HCT116 (cell line): ENCODE data around the gene KCNAB2. TPM values are rescaled to one million over a fixed set of nuclear protein-coding genes. Genes with fewer than 3 reads are reported as not detected.

Experiments
- ATAC-seq: fragments of 200-7000 bp; cut with Tn5 transposase; 2 replicates; pipeline ENCODE4 v1.9.1; 2020; ENCODE audit warnings: mild to moderate bottlenecking, moderate library complexity
- BruUV-seq: library from RNA; stranded (reverse); fragments of 400-500 nt; replicated peaks from 2 replicates; lab custom pipeline; 2021; lab: Mats Ljungman, UMichigan
- CTCF ChIA-PET: fragments of 300-600 bp; sonication (Branson Sonifier 250); formaldehyde crosslinking; loops from one replicate; lab custom pipeline; 2021; ENCODE audit warnings: antibody characterized with exemption; lab: Charles Lee
- POLR2A ChIA-PET: fragments of 300-600, 350-600 bp; sonication (Branson Sonifier 250); formaldehyde crosslinking; loops from one replicate; lab custom pipeline; 2021; ENCODE audit warnings: antibody characterized with exemption; lab: Charles Lee
- RAD21 ChIA-PET, 2 experiments: fragments of 300-600 bp; sonication (Branson Sonifier 250); formaldehyde crosslinking; loops; one replicate each; lab custom pipeline; 2023; ENCODE audit warnings: low total read pairs in 2 of 2; ENCODE audit not compliant: uncharacterized antibody in 2 of 2, unreplicated experiment in 2 of 2, low non-redundant PET in 1 of 2; lab: Charles Lee
- DNase-seq: peaks from one replicate; pipeline ENCODE4 v3.0.0-alpha.2; 2010; ENCODE audit warnings: low read depth, low spot score
- H2AFZ ChIP-seq: fragments of 200-600 bp; shearing (Covaris generic), sonication (generic); 2 replicates; pipeline ENCODE4 v1.6.1; 2017; ENCODE audit warnings: low read depth, mixed run types, mixed read lengths, antibody characterized with exemption, low read length; ENCODE audit not compliant: poor library complexity, severe bottlenecking
- H3K27ac ChIP-seq: 2 replicates; pipeline ENCODE4 v1.5.1; 2012; ENCODE audit warnings: low read depth, low read length
- H3K27me3 ChIP-seq: fragments of 200-600 bp; sonication (generic); 2 replicates; pipeline ENCODE4 v1.6.1; 2016; ENCODE audit warnings: mixed run types, low read length, mixed read lengths; ENCODE audit not compliant: insufficient read depth
- H3K36me3 ChIP-seq, 2 experiments: fragments of 200-500 bp in 1 of 2; fragments of 200-600 bp in 1 of 2; sonication (Bioruptor generic) in 1 of 2; sonication (generic) in 1 of 2; 2 replicates each; pipeline versions ENCODE4 v1.5.1 to v1.6.1; 2014 to 2016; ENCODE audit warnings: low read length in 2 of 2, inconsistent platforms in 1 of 2, mixed read lengths in 1 of 2, mixed run types in 1 of 2; ENCODE audit not compliant: insufficient read depth in 2 of 2, control insufficient read depth in 1 of 2
- H3K4me1 ChIP-seq, 2 experiments: fragments of 200-600 bp in 1 of 2; sonication (generic) in 1 of 2; 2 replicates each; pipeline versions ENCODE4 v1.5.1 to v1.6.1; 2012 to 2017; ENCODE audit warnings: low read length in 2 of 2, inconsistent platforms in 1 of 2, mild to moderate bottlenecking in 1 of 2, mixed read lengths in 1 of 2, mixed run types in 1 of 2, moderate library complexity in 1 of 2; ENCODE audit not compliant: insufficient read depth in 2 of 2, control insufficient read depth in 1 of 2
- H3K4me2 ChIP-seq: fragments of 200-600 bp; sonication (generic); 2 replicates; pipeline ENCODE4 v1.6.1; 2017; ENCODE audit warnings: mixed run types, low read length, mixed read lengths
- H3K4me3 ChIP-seq, 2 experiments: fragments of 200-600 bp in 1 of 2; sonication (generic) in 1 of 2; replicated peaks in 1 of 2; 2 replicates each; pipeline ENCODE4 v1.5.1; 2011 to 2016; ENCODE audit warnings: low read length in 2 of 2, control low read depth in 1 of 2, low read depth in 1 of 2, mild to moderate bottlenecking in 1 of 2, mixed read lengths in 1 of 2, mixed run types in 1 of 2
- H3K79me2 ChIP-seq: fragments of 200-600 bp; sonication (generic); 2 replicates; pipeline ENCODE4 v1.6.1; 2017; ENCODE audit warnings: mild to moderate bottlenecking, mixed run types, low read length, moderate library complexity, mixed read lengths; ENCODE audit not compliant: insufficient read depth
- H3K9ac ChIP-seq: fragments of 200-600 bp; sonication (generic); 2 replicates; pipeline ENCODE4 v1.6.1; 2016; ENCODE audit warnings: low read length, mixed read lengths
- H3K9me2 ChIP-seq: fragments of 200-600 bp; sonication (generic), shearing (Covaris generic); 2 replicates; pipeline ENCODE4 v1.6.1; 2017; ENCODE audit warnings: mixed run types, mild to moderate bottlenecking, moderate library complexity; ENCODE audit not compliant: insufficient read depth
- H3K9me3 ChIP-seq, 2 experiments: fragments of 200-500 bp in 1 of 2; fragments of 200-600 bp in 1 of 2; sonication (Bioruptor generic) in 1 of 2; sonication (generic) in 1 of 2; 2 replicates each; pipeline ENCODE4 v1.6.1; 2014 to 2017; ENCODE audit warnings: low read length in 2 of 2, mixed read lengths in 2 of 2, inconsistent platforms in 1 of 2, low read depth in 1 of 2, mild to moderate bottlenecking in 1 of 2, mixed run types in 1 of 2, moderate library complexity in 1 of 2; ENCODE audit not compliant: control insufficient read depth in 1 of 2, insufficient read depth in 1 of 2
- H4K20me1 ChIP-seq: fragments of 200-600 bp; sonication (generic), shearing (Covaris generic); 2 replicates; pipeline ENCODE4 v1.6.1; 2017; ENCODE audit warnings: mixed run types, mild to moderate bottlenecking, moderate library complexity; ENCODE audit not compliant: insufficient read depth
- ATF3 ChIP-seq: IDR thresholded peaks from 2 replicates; pipeline ENCODE4 v1.6.1; 2012
- CBX3 ChIP-seq: IDR thresholded peaks from 2 replicates; pipeline ENCODE4 v1.6.1; 2012; ENCODE audit warnings: low read depth
- CEBPB ChIP-seq: IDR thresholded peaks from 2 replicates; pipeline ENCODE4 v1.6.1; 2012; ENCODE audit warnings: low read depth
- CTCF ChIP-seq, 3 experiments: fragments of 200-600 bp in 1 of 3; sonication (generic) in 1 of 3; IDR thresholded peaks in 2 of 3; conservative IDR thresholded peaks in 1 of 3; 2 replicates each; pipeline ENCODE4 v1.5.1; 2012 to 2017; ENCODE audit warnings: low read depth in 2 of 3, low read length in 2 of 3, antibody characterized with exemption in 1 of 3, borderline replicate concordance in 1 of 3, control low read depth in 1 of 3, mild to moderate bottlenecking in 1 of 3, mixed read lengths in 1 of 3, mixed run types in 1 of 3, moderate library complexity in 1 of 3; ENCODE audit not compliant: insufficient read depth in 1 of 3
- EGR1 ChIP-seq: IDR thresholded peaks from 2 replicates; pipeline ENCODE4 v1.6.1; 2012; ENCODE audit warnings: low read depth
- ELF1 ChIP-seq: IDR thresholded peaks from 2 replicates; pipeline ENCODE4 v1.6.1; 2012; ENCODE audit warnings: low read depth, borderline replicate concordance
- EZH2 ChIP-seq: fragments of 200-600 bp; sonication (generic); IDR thresholded peaks from 2 replicates; pipeline ENCODE4 v1.6.1; 2017; ENCODE audit warnings: antibody characterized with exemption, mixed run types
- FOSL1 ChIP-seq: IDR thresholded peaks from 2 replicates; pipeline ENCODE4 v1.6.1; 2012; ENCODE audit warnings: low read depth
- JUND ChIP-seq: IDR thresholded peaks from 2 replicates; pipeline ENCODE4 v1.6.1; 2012
- MAX ChIP-seq: IDR thresholded peaks from 2 replicates; pipeline ENCODE4 v1.6.1; 2012
- POLR2A ChIP-seq: IDR thresholded peaks from 2 replicates; pipeline ENCODE4 v1.7.0; 2011; ENCODE audit warnings: borderline replicate concordance; ENCODE audit not compliant: insufficient read depth, insufficient read length; ENCODE audit errors: extremely low read depth
- POLR2AphosphoS5 ChIP-seq: IDR thresholded peaks from 2 replicates; pipeline ENCODE4 v1.6.1; 2011; ENCODE audit warnings: mild to moderate bottlenecking, low read depth, low read length, moderate library complexity
- RAD21 ChIP-seq: IDR thresholded peaks from 2 replicates; pipeline ENCODE4 v1.6.1; 2012; ENCODE audit warnings: low read depth, mild to moderate bottlenecking
- SIN3A ChIP-seq: IDR thresholded peaks from 2 replicates; pipeline ENCODE4 v1.6.1; 2012; ENCODE audit warnings: low read depth
- SP1 ChIP-seq: IDR thresholded peaks from 2 replicates; pipeline ENCODE4 v1.6.1; 2012; ENCODE audit warnings: low read depth
- SRF ChIP-seq: IDR thresholded peaks from 2 replicates; pipeline ENCODE4 v1.6.1; 2012; ENCODE audit warnings: low read depth
- TCF7L2 ChIP-seq: IDR thresholded peaks from 2 replicates; pipeline ENCODE4 v1.7.0; 2011; ENCODE audit warnings: borderline replicate concordance, inconsistent platforms; ENCODE audit not compliant: insufficient read depth, insufficient read length; ENCODE audit errors: extremely low read depth
- ZBTB33 ChIP-seq: IDR thresholded peaks from 2 replicates; pipeline ENCODE4 v1.6.1; 2011; ENCODE audit warnings: mild to moderate bottlenecking, low read length, moderate library complexity; ENCODE audit not compliant: insufficient replicate concordance; ENCODE audit errors: extremely low read depth
- ZFX ChIP-seq: fragments of 450-650 bp; IDR thresholded peaks from 2 replicates; pipeline ENCODE4 v1.6.1; 2017
- ZNF274 ChIP-seq: fragments of 200-500 bp; sonication (Bioruptor generic); IDR thresholded peaks from 2 replicates; pipeline ENCODE4 v1.6.1; 2014; ENCODE audit warnings: mild to moderate bottlenecking, low read depth, low read length, inconsistent platforms
- intact Hi-C: fragments of 100-400 bp; cut with micrococcal nuclease; formaldehyde crosslinking; loops from 2 replicates; pipeline ENCODE4 v1.10.0; 2022
- total RNA-seq: library from RNA; stranded (reverse); gene quantifications from one replicate; pipeline ENCODE4 v1.2.1, GENCODE V29; 2021; ENCODE audit not compliant: unreplicated experiment

The KCNAB2 gene
- total RNA-seq, 1 experiment from 2014 or later, result 18.1 TPM

- peak overlapping the region; percentile 75 for H3K9ac ChIP-seq
- ATAC-seq (peak; percentile 60), DNase-seq (no peak)
- H3K4me1 ChIP-seq, result peaks cover 14 to 30% of the 10 kb centered on the region in 2 experiments; a peak in 3 of 4 replicates
- BruUV-seq, result TSS peak; percentile 86
- H3K27me3 ChIP-seq, result no peaks in the 10 kb centered on the region
- H3K4me2 ChIP-seq, result peak overlapping the region; percentile 100
- intact Hi-C loops, result no loop called here
- H3K79me2 ChIP-seq, result no peaks in the 10 kb centered on the region
- ChIA-PET POLR2A (interaction anchor here (1.6 to 1.7 kb wide), 2 partner anchors 9 to 33 kb away, joined by 4 to 5 read pairs; partner anchors contain the start of gene NPHP4), RAD21 (no interaction called here), CTCF (interaction anchor here (1.6 kb wide), 1 partner anchor 9 kb away, joined by 8 read pairs; no protein-coding TSS in a partner anchor)
- peak overlapping the region; percentile 58 for H3K27ac ChIP-seq
- H3K4me3 ChIP-seq, result peak overlapping the region; percentile 58 to 70
- no peak overlapping the region for H2AFZ ChIP-seq
- H4K20me1 ChIP-seq, result no peaks in the 10 kb centered on the region
- no peaks in the 10 kb centered on the region for H3K9me2 ChIP-seq
- no peaks in the 10 kb centered on the region for H3K36me3 ChIP-seq
- H3K9me3 ChIP-seq, result no peaks in the 10 kb centered on the region
- no peak for TF ChIP-seq CTCF (IDR thresholded peaks at IDR 0.05 in 2 of 3, conservative IDR thresholded peaks at IDR 0.05 in 1 of 3; ENCODE audit: borderline replicate concordance in 1 of 3, insufficient read depth in 1 of 3, low read depth in 2 of 3, low read length in 2 of 3)
- no peak for TF ChIP-seq SIN3A
- TF ChIP-seq ZFX, result 0 out of 2 replicates have a peak, but pooled peaks have one; percentile 27
- TF ChIP-seq RAD21, result no peak
- no peak for TF ChIP-seq ZBTB33
- TF ChIP-seq EZH2, result no peak
- no peak for TF ChIP-seq POLR2A
- TF ChIP-seq FOSL1, result no peak; the same call in 1 of the 2 replicates
- TF ChIP-seq JUND, result peak; percentile 73; the same call in 1 of the 2 replicates
- TF ChIP-seq ZNF274, result no peak
- TF ChIP-seq MAX, result no peak
- TF ChIP-seq SRF, result no peak
- TF ChIP-seq SP1, result no peak
- TF ChIP-seq ATF3, result no peak
- TF ChIP-seq CEBPB, result no peak
- TF ChIP-seq EGR1, result no peak
- no peak for TF ChIP-seq CBX3
- TF ChIP-seq TCF7L2, result no peak
- TF ChIP-seq ELF1, result no peak
- TF ChIP-seq POLR2AphosphoS5, result no peak
Measured at GRCh38 chr1:6025269-6026094, 20.2 kb upstream of the KCNAB2 start.
